Stimulated activated CD4-positive, alpha-beta T cell treated with anti-CD3 and anti-CD28 coated beads, Interleukin-1b, Interleukin-23, amount 100 ng/mL, for 48 hours (primary cell): ENCODE data around the gene LRP1.
"Not testable (repeated sequence)": the region's sequence is repeated elsewhere in the genome, so short reads cannot be mapped to it uniquely, and the experiment has no call there.

Experiments used
- DNase-seq: peaks from one replicate; pipeline ENCODE4 v3.0.0-alpha.2; 2020

Gene LRP1

DNA sequence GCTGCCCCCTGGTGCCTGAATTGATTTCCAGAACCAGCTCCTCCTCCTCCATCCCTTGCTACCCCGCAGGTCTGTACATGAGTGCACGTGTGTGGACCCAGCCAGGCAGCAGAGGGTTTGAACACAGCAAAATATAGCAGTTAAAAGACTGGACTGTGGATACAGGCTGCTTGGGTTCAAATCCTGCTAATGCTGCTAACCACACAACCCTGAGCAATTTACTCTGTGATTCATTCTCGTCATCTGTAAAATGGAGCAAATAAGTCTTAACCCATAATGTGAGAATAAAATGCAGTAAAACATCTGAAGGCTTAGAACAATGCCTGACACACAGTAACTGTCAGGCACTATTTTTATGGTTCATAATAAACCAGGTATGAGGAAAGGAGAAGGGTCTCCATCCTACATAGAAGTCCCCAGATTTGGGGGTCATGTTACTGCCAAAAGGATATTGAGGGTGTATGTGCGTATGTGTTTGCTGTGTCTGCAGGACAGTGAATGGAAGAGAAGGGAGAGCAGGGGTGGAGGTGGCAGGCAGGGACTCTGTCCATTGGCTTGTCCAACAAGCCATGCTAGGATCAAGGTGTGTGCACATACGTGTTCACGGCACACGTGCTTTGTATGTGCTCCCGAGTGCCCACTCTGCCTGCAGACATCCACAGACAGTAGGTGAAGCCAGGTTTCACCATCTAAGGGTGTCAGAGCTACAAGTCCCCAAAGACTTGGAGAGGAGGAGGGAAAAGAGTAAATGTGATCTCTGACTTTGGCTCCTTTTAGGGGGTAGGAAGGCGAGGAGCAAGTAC is 15.6 kb upstream of the LRP1 start:
- DNase-seq, result no peak

DNA sequence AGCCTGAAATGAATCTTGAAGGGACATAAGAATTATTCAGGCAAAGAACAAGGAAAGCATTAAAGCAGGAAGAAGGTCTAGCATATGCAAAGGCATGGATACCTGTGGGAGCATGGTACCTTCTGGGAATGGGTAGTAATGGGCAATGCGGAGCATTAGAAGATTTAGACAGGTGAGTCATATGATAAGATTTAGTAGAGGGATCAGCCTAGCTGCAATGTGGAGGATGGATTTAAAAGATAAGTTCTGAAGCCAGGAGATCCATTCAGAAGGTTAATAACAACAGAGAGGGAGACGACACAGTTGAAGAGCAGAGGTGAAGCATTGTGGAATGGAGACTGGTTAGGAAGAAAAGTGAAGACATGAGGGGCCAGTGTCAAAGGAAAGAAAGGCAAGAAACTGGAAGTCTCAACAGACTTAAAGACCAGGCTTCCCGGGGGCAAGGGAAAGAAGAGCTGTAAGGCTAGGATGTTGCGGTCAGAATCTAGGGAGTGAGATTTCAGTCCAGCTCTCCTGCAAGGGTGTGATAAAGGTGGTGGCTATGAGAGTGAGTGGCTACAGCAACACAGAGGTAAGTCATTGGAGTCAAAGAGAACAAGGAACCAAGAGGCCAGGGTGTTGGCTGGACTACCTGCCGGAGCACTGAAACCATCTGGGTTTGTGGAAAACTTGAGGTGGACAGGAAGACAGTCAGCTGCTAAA is 11.6 kb upstream of the LRP1 start:
- DNase-seq, result no peak

DNA sequence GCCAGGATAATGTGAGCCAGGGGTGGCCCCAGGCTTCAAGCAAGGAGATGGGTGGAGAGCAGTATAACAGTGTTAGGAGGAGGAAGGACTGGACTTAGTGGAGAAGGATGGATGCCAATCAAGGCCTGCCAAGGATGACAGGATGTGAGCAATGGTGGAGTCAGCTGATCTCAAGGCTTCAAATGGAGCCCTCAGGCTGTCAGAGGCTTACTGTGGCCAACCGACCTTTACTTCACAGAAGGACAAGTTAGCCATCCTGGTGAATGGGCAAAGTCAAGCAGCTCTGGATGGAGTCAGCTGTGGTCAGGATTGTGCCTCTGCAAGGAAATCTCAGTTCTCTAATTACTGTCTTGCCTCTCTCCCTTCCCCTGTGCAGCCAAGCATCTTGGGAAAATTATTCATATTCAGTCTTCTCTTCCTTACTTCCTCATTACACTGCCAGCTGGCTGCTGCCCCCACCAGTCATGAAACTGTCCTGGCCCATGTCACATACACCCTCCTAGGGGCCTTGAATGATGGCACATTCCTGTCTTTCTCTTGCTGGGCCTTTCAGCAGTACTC is 9.5 kb upstream of the LRP1 start:
- no peak for DNase-seq

DNA sequence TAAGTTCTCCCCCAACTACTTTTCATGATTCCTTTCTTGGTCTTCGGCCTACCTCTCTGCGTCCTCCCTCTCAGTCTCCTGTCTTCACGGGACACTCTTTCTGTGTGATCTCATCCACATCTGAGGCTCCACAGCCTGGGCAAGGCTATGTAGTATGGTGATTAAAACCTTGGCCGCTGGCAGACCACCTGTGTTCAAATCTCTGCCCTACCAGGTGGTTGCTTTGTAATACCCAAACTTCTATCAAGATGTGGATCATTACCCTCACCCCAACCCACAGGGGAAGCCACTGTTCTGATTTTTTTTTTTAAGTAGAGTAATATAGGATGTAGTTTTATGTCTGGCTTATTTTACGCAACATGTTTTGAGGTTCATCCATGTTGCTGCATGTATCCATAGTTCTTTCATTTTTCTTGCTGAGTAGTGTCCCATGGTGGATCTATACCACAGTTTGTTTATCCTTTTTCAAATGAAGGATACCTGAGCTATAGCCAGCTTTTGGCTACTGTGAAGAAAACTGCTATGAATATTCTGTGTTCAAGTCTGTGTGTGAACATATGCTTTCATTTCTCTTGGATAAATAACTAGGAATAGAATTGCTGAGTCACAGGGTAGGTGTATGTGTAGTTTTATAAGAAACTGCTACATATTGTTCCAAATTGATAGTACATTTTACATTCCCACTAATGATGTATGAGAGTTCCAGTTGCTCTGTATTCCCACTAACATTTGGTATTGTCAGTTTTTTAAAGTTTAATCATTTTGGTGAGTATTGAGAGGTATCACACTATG is 8.8 kb upstream of the LRP1 start:
- no peak for DNase-seq

DNA sequence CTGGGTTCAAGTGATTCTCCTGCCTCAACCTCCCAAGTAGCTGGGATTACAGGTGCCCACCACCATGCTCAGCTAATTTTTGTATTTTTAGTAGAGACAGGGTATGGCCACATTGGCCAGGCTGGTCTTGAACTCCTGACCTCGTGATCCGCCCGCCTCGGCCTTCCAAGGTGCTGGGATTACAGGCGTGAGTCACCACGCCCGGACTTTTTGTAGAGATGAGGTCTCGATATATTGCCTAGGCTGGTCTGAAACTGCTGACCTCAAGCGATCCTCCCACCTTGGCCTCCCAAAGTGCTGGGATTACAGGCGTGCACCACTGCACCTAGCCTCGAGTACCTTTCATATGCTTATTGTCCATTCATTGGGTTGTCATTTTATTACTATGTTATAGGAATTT is 7.6 kb upstream of the LRP1 start:
- not testable (repeated sequence) for DNase-seq

DNA sequence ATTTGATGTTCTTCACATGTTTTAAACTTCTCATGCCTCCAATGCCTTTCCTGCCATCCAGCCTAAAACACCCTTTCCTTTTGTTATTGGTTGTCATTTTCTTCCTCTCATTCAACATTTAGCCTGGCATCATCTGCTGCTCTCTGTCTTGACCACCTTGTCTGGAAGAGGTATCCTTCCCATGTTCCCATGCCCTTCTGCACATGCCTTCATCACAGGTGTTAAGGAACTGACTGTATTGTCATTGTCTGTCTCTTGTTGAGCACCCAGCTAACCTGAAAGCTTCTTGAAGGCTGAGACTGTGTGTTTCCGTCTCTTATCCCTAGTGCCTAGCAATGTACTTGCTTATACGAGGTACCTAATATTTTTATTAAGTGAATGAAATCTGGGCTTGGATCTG is 4.5 kb upstream of the LRP1 start:
- no peak for DNase-seq

GRCh38 chr12:57124261-57124877 is 3.9 kb upstream of the LRP1 start:
- DNase-seq, result peak; percentile 75

DNA sequence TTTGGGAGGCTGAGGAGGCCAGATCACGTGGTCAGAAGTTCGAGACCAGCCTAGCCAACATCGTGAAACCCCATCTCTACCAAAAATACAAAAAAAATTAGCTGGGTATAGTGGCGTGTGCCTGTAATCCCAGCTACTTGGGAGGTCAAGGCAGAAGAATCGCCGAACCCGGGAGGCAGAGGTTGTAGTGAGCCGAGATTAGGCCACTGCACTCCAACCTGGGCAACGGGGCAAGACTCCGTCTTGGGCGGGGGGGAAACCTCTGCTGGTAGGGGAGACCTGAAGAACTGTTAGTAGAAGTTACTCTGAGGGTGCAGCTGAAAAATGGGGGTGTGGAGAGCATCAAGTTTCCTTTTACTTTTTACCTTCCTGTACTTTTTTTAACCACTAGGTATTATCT is 2.2 kb upstream of the LRP1 start:
- no peak for DNase-seq

- no peak for DNase-seq
These were observed 1.7 kb upstream of the LRP1 start for GRCh38 chr12:57126561-57126960.

- peak; percentile 36 for DNase-seq
These were observed 1.1 kb upstream of the LRP1 start for GRCh38 chr12:57127101-57127725.

- DNase-seq, result no peak
These were observed 400 bp downstream of the LRP1 start for GRCh38 chr12:57128519-57129247.

GRCh38 chr12:57129321-57129842 is 1.1 kb downstream of the LRP1 start:
- no peak for DNase-seq

- no peak for DNase-seq
These were observed 1.6 kb downstream of the LRP1 start for GRCh38 chr12:57129889-57130288.

- DNase-seq, result no peak
These were observed 2.7 kb downstream of the LRP1 start for GRCh38 chr12:57130941-57131340.

DNA sequence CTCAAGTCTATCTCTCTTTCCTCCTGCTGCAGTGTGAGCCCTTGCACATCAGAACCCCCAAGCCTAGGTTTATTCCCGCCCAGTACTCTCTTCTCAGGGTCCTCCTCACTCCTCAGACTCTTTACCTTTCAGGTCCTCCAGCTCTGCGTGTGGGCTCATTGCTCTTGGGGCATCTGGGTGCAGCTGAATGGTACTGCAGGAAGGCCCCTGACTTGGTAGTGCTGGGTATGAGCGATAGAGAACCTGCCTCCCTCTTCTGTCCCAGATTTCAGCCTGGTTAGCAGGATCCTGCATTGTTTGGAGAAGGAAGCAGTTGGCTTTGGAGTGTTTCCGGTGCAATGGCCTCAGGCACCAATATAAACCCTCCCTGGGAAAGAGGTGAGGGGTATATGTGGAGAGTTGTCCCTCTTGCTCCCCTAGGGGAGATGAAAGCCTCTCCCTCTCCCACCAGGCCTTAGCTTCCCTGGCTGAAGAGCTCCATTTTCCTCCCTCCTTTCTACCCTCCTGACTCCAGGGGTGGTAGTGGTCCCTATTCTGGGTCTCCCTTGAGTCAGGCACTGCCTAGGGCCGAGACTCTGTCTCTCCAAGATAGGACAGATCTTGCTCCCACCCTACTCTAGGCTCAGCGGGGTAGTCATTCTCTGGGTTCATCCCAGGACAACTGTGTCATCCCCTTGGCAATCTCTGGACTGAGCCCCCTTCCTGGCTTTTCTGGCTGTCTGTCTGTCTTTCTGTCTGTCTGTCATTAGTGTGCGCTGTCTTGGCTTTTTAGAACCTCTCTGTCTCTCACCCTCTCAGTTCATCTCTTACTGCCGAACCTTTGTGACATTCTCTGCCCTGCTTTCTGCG is 3.8 kb downstream of the LRP1 start:
- no peak for DNase-seq

DNA sequence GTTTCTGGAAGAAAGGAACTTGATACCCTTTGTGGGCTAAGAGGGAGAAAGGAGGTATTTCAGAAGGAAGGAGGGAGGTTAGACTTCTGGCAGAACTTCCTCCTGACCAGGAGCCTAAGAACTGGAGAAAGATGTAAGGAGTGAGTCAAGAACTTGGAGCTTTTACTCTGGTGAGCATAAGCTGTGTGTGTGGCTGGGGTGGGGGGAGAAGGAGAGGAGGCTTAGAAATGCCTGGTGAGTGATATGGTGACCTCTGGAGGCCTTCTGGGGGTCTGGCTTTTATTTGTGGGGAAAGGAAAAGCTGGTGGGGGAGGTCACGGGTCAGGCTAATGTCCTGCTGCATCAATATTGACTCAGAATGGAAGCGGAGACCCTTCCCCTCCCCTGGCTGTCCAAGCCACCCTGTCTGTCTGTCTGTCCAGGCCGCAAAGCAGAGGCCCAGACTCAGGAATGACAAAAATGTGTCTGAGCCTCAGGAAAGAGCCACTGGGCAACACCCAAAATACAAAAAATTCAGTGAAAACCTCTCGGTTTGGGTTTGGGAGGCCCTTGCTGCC is 4.8 kb downstream of the LRP1 start:
- no peak for DNase-seq

GRCh38 chr12:57133916-57134315 is 5.6 kb downstream of the LRP1 start:
- no peak for DNase-seq

DNA sequence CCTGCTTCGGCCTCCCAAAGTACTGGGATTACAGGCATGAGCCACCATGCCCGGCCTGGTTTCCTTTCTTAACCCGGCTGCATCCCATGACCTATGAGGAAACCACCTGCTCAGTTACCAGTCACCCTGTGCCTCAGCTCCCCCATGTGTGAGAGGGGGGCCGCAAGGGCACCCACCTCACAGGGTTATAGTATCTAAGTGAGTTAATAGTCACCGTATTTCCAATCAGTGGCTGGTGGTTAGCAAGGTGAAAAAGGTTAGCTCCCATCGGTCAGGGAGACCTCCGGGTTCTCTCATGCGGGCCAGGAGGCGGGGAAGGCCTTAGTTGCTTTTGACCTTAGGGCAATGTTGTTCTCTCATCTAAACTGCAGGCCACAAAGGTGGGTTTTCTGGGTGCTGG is 6.7 kb downstream of the LRP1 start:
- DNase-seq, result no peak

DNA sequence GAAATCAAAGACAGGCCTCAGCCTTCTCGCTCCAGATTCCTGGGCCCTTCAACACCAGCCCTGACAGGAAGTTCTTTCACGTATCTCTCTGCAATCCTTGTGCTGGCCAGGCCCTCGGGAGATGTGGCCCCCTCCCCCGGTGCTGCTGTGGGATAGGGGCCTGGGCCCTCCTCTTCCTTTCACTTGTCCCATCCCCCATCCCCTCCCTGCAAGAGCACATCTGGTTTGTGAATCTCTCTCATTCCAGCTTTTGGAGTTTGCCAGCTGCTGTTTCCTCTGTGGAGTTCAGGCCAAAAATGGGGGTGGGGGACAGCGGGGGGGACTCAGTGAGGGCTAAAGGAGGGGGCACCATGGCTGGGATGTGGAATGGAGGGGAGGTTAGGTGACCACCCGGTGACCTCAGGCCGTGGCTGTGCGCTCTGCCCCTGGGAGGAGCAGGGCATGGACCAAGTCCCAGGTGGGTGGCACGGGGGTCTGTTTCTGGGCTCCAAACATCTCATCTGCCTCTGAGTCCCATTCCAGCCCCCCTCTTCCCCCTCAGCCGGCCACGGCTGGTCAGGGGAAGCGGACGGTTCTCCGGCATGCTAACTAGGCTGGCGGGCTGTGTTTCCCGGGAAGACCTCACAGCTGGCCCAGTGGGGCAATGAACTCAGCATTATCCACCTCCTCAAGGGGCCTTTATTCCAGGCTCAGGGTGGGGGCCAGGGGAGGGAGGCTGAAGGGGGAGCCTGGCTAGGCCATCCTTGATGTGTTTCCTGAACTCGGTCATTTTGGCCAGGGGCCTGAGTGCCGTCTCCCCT is 7.4 kb downstream of the LRP1 start:
- no peak for DNase-seq
